ENCODE results near the gene CD38. TPM values are rescaled to one million over a fixed set of nuclear protein-coding genes. Genes with fewer than 3 reads are reported as not detected.

Gene CD38
- total RNA-seq, 1 experiment from 2014 or later: 0.17 TPM

DNA sequence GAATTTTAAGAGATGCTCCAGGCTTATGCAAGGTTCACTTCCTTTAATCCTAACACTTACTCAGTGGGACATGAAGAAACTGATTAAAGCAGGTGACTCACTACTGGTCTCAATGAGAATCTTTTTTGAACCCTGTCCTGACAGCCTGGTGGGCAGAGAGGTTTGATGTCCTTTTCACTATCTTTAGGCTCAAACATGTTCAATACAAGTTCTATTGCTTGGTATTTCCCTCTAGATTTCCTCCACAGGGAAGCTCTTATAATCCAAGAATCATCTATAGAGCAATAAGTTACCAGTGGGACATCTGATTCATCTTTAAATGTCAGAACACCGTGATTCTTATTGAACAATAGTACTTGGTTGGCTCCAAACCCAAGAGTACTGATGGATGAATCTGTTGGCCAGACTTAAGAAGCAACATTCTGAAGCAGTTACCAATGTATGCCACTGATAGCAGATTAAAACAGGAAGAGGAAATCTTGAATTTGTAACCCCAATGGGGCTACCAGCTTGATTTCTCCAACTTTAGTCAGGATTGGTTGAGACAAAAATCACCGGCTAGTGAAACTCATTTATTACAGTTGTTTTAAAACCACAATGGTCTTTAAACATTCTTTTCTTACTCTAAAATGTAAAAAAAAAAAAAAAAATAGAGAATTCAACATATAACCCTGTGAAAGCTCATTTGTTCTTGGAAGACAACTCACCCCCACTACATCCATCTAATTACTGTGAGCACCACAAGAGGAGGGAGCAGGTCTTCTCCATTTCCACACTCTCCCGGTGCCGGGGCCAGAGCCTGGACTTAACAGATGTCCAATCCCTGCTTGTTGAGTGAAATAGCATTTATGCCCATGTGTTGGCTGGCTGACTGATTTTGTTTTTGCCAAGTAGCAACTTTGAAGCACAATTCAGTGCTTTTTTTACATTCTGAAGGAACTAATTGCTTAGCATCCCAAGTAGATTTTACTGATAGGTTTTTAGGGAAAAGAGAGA, 117.1 kb downstream of the CD38 start:
- peaks cover 12% of the 10 kb centered on the region for H3K4me1 Mint-ChIP-seq
- peaks cover 16% of the 10 kb centered on the region; the same call in 1 of the 2 replicates for H3K9me3 Mint-ChIP-seq
- POLR2A ChIA-PET: no interaction called here
- DNase-seq (ENCODE audit: low spot score) (no peak), ATAC-seq (no peak)
- TF ChIP-seq RORB (CRISPR knock-in tag; IDR thresholded peaks at IDR 0.05) (no peak), JUN (CRISPR knock-in tag; IDR thresholded peaks at IDR 0.05) (no peak), ZNF138 (CRISPR knock-in tag; conservative IDR thresholded peaks at IDR 0.05) (no peak), MXD4 (CRISPR knock-in tag; IDR thresholded peaks at IDR 0.05; ENCODE audit: borderline replicate concordance) (no peak), ZBTB21 (CRISPR knock-in tag; IDR thresholded peaks at IDR 0.05; ENCODE audit: borderline replicate concordance) (no peak), NFE2L1 (CRISPR knock-in tag; IDR thresholded peaks at IDR 0.05) (no peak), KAT7 (CRISPR knock-in tag; IDR thresholded peaks at IDR 0.05; ENCODE audit: borderline replicate concordance) (no peak)
- TF ChIP-seq, protein P1, sequence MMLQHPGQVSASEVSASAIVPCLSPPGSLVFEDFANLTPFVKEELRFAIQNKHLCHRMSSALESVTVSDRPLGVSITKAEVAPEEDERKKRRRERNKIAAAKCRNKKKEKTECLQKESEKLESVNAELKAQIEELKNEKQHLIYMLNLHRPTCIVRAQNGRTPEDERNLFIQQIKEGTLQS (CRISPR knock-in tag; conservative IDR thresholded peaks at IDR 0.05): no peak
- TF ChIP-seq, protein P2, sequence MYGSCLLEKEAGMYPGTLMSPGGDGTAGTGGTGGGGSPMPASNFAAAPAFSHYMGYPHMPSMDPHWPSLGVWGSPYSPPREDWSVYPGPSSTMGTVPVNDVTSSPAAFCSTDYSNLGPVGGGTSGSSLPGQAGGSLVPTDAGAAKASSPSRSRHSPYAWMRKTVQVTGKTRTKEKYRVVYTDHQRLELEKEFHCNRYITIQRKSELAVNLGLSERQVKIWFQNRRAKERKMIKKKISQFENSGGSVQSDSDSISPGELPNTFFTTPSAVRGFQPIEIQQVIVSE (CRISPR knock-in tag; IDR thresholded peaks at IDR 0.05; ENCODE audit: borderline replicate concordance): no peak
- TF ChIP-seq, protein P3, sequence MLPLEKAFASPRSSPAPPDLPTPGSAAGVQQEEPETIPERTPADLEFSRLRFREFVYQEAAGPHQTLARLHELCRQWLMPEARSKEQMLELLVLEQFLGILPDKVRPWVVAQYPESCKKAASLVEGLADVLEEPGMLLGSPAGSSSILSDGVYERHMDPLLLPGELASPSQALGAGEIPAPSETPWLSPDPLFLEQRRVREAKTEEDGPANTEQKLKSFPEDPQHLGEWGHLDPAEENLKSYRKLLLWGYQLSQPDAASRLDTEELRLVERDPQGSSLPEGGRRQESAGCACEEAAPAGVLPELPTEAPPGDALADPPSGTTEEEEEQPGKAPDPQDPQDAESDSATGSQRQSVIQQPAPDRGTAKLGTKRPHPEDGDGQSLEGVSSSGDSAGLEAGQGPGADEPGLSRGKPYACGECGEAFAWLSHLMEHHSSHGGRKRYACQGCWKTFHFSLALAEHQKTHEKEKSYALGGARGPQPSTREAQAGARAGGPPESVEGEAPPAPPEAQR (CRISPR knock-in tag; IDR thresholded peaks at IDR 0.05): no peak
- H3K4me3 Mint-ChIP-seq: no peak overlapping the region
- no peak overlapping the region for H3K27ac Mint-ChIP-seq
- H3K36me3 Mint-ChIP-seq: no peaks in the 10 kb centered on the region
- CTCF ChIA-PET: interaction anchor here (1.6 kb wide), 1 partner anchor 13 kb away, joined by 6 read pairs; no protein-coding TSS in a partner anchor
- no peaks in the 10 kb centered on the region for H3K27me3 Mint-ChIP-seq (ENCODE audit: low read depth)

DNA sequence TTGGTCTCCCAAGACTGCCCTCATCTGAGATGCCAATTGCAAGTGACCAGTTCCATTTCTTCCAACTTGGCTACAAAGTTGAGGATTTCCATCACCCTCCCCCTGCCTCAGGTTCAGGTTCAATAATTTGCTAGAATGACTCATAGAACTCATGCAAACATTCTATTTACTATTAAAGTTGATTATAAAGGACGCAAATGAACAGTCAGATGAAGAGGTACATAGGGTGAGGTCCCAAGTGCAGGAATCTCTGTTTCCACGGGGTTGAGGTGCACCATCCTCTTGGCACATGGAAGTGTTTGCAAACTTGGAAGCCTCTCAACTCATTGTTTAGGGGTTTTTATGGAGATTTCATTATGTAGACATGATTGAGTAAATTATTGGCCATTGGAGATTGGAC, 119.4 kb downstream of the CD38 start:
- TF ChIP-seq IRF2 (CRISPR knock-in tag; IDR thresholded peaks at IDR 0.05; ENCODE audit: borderline replicate concordance, low read depth) (no peak), ZNF416 (CRISPR knock-in tag; IDR thresholded peaks at IDR 0.05) (no peak), NR1H2 (CRISPR knock-in tag; IDR thresholded peaks at IDR 0.05) (no peak)
- TF ChIP-seq, protein P4, sequence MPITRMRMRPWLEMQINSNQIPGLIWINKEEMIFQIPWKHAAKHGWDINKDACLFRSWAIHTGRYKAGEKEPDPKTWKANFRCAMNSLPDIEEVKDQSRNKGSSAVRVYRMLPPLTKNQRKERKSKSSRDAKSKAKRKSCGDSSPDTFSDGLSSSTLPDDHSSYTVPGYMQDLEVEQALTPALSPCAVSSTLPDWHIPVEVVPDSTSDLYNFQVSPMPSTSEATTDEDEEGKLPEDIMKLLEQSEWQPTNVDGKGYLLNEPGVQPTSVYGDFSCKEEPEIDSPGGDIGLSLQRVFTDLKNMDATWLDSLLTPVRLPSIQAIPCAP (CRISPR knock-in tag; IDR thresholded peaks at IDR 0.05): no peak
- TF ChIP-seq, protein P5, sequence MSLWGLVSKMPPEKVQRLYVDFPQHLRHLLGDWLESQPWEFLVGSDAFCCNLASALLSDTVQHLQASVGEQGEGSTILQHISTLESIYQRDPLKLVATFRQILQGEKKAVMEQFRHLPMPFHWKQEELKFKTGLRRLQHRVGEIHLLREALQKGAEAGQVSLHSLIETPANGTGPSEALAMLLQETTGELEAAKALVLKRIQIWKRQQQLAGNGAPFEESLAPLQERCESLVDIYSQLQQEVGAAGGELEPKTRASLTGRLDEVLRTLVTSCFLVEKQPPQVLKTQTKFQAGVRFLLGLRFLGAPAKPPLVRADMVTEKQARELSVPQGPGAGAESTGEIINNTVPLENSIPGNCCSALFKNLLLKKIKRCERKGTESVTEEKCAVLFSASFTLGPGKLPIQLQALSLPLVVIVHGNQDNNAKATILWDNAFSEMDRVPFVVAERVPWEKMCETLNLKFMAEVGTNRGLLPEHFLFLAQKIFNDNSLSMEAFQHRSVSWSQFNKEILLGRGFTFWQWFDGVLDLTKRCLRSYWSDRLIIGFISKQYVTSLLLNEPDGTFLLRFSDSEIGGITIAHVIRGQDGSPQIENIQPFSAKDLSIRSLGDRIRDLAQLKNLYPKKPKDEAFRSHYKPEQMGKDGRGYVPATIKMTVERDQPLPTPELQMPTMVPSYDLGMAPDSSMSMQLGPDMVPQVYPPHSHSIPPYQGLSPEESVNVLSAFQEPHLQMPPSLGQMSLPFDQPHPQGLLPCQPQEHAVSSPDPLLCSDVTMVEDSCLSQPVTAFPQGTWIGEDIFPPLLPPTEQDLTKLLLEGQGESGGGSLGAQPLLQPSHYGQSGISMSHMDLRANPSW (CRISPR knock-in tag; conservative IDR thresholded peaks at IDR 0.05; ENCODE audit: low read depth): no peak
- CTCF ChIA-PET: no interaction called here
- POLR2A ChIA-PET: no interaction called here
- H3K4me1 Mint-ChIP-seq: no peaks in the 10 kb centered on the region
- no peaks in the 10 kb centered on the region for H3K36me3 Mint-ChIP-seq
- H3K4me3 Mint-ChIP-seq: no peak overlapping the region
- no peaks in the 10 kb centered on the region; the same call in 1 of the 2 replicates for H3K27me3 Mint-ChIP-seq (ENCODE audit: low read depth)
- ATAC-seq (no peak), DNase-seq (ENCODE audit: low spot score) (no peak)
- peaks cover 16% of the 10 kb centered on the region; the same call in 1 of the 2 replicates for H3K9me3 Mint-ChIP-seq
- H3K27ac Mint-ChIP-seq: no peak overlapping the region

DNA sequence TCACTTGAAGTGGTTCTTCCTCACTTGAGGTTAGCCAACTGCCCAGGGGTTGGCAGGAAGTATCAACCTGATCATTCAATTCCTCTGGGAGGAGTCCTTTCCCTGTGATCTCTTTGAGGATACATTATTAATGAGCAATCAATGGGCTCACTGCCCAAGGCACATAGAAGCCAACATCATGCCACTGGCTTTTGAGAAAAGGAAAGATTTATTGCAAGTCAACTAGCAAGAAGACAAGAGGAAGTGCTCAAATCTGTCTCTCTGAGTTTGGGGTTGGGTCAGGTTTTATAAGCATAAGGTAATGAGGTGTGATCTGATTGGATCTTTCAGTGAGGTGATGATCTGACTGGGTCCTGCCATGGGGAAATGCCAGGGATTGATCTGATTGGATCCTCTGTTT, 120.8 kb downstream of the CD38 start:
- Mint-ChIP-seq H3K36me3 (no peaks in the 10 kb centered on the region), H3K4me1 (no peaks in the 10 kb centered on the region), H3K27me3 (ENCODE audit: low read depth) (no peaks in the 10 kb centered on the region; the same call in 1 of the 2 replicates), H3K27ac (no peak overlapping the region), H3K9me3 (peaks cover 20% of the 10 kb centered on the region), H3K4me3 (no peak overlapping the region)
- ChIA-PET POLR2A (no interaction called here), CTCF (no interaction called here)
- ATAC-seq: no peak
- no peak for DNase-seq (ENCODE audit: low spot score)
- TF ChIP-seq, protein P5 (CRISPR knock-in tag; conservative IDR thresholded peaks at IDR 0.05; ENCODE audit: low read depth): no peak
- TF ChIP-seq ZNF671 (CRISPR knock-in tag; IDR thresholded peaks at IDR 0.05) (no peak), GTF2I (CRISPR knock-in tag; conservative IDR thresholded peaks at IDR 0.05) (no peak), CREM (CRISPR knock-in tag; IDR thresholded peaks at IDR 0.05) (no peak), NFYB (CRISPR knock-in tag; conservative IDR thresholded peaks at IDR 0.05; ENCODE audit: low read depth) (no peak), PRRX2 (CRISPR knock-in tag; IDR thresholded peaks at IDR 0.05) (no peak), ZNF121 (CRISPR knock-in tag; IDR thresholded peaks at IDR 0.05) (no peak)
- TF ChIP-seq, protein P6, sequence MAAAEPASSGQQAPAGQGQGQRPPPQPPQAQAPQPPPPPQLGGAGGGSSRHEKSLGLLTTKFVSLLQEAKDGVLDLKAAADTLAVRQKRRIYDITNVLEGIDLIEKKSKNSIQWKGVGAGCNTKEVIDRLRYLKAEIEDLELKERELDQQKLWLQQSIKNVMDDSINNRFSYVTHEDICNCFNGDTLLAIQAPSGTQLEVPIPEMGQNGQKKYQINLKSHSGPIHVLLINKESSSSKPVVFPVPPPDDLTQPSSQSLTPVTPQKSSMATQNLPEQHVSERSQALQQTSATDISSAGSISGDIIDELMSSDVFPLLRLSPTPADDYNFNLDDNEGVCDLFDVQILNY (CRISPR knock-in tag; IDR thresholded peaks at IDR 0.05): no peak

Measured in WTC11 (cell line).